ENCODE results near the gene NFE2L2. TPM values are rescaled to one million over a fixed set of nuclear protein-coding genes. Genes with fewer than 3 reads are reported as not detected.

NFE2L2 gene
- total and polyA plus RNA-seq, 2 experiments from 2014 or later: 35.0 to 39.1 TPM

GRCh38 chr2:177303939-177304338, 39.4 kb upstream of the NFE2L2 start (continued):
- no peak for TF ChIP-seq ZNF462 (CRISPR knock-in tag; IDR thresholded peaks at IDR 0.05)
- TF ChIP-seq NANOG (IDR thresholded peaks at IDR 0.05; ENCODE audit: borderline replicate concordance): no peak

GRCh38 chr2:177302552-177302951, 38.0 kb upstream of the NFE2L2 start:
- ATAC-seq: no peak
- H4K20me1 ChIP-seq (replicated peaks; ENCODE audit: insufficient read depth): no peaks in the 10 kb centered on the region
- H3K9me2 ChIP-seq (ENCODE audit: insufficient read depth): no peaks in the 10 kb centered on the region
- no peaks in the 10 kb centered on the region for H3K4me1 ChIP-seq (ENCODE audit: insufficient read depth)
- no peak overlapping the region for H2AFZ ChIP-seq
- H3K27ac ChIP-seq (ENCODE audit: low read depth): no peak overlapping the region
- no peaks in the 10 kb centered on the region for H3K36me3 ChIP-seq (ENCODE audit: insufficient read depth)
- no peak overlapping the region for H3K4me2 ChIP-seq
- no peaks in the 10 kb centered on the region for H3K9me3 Mint-ChIP-seq
- DNase-seq (ENCODE audit: low spot score): no peak
- H3K27me3 Mint-ChIP-seq (ENCODE audit: insufficient read depth, low read depth, poor library complexity): peaks cover 4% of the 10 kb centered on the region
- H3K4me3 Mint-ChIP-seq: no peak overlapping the region
- no peaks in the 10 kb centered on the region for H3K79me2 ChIP-seq (replicated peaks; ENCODE audit: insufficient read depth)
- H3K4me1 Mint-ChIP-seq: no peaks in the 10 kb centered on the region
- no peak overlapping the region for H3K4me3 ChIP-seq
- H3F3A ChIP-seq (replicated peaks; ENCODE audit: low read depth): no peaks in the 10 kb centered on the region
- no peaks in the 10 kb centered on the region for H3K27me3 ChIP-seq (ENCODE audit: insufficient read depth)
- H3K36me3 Mint-ChIP-seq (ENCODE audit: low read depth): no peaks in the 10 kb centered on the region
- no peak overlapping the region for H3K27ac Mint-ChIP-seq
- no peak for TF ChIP-seq POLR2AphosphoS5 (IDR thresholded peaks at IDR 0.05; ENCODE audit: low read depth)
- TF ChIP-seq ZNF462 (CRISPR knock-in tag; IDR thresholded peaks at IDR 0.05): no peak
- no peak for TF ChIP-seq NANOG (IDR thresholded peaks at IDR 0.05; ENCODE audit: borderline replicate concordance)
- TF ChIP-seq JUNB (IDR thresholded peaks at IDR 0.05; ENCODE audit: unreplicated experiment): no peak
- TF ChIP-seq REST (IDR thresholded peaks at IDR 0.05; ENCODE audit: unreplicated experiment): no peak

Data from GM23338 (cell line).